GM23248 (cell line): ENCODE measurements around the gene AGPAT3.

ENCODE experiments used
- EZH2 ChIP-seq: fragments of 200-600 bp; sonication (generic); IDR thresholded peaks from 2 replicates; pipeline ENCODE4 v1.6.1; 2018; ENCODE audit warnings: antibody characterized with exemption, mild to moderate bottlenecking; ENCODE audit not compliant: insufficient read depth, poor library complexity, severe bottlenecking
- EZH2phosphoT487 ChIP-seq: fragments of 200-600 bp; sonication (generic); IDR thresholded peaks from 2 replicates; pipeline ENCODE4 v1.6.1; 2018; ENCODE audit warnings: antibody characterized with exemption, moderate library complexity, mild to moderate bottlenecking, low read depth; ENCODE audit not compliant: insufficient read depth

DNA sequence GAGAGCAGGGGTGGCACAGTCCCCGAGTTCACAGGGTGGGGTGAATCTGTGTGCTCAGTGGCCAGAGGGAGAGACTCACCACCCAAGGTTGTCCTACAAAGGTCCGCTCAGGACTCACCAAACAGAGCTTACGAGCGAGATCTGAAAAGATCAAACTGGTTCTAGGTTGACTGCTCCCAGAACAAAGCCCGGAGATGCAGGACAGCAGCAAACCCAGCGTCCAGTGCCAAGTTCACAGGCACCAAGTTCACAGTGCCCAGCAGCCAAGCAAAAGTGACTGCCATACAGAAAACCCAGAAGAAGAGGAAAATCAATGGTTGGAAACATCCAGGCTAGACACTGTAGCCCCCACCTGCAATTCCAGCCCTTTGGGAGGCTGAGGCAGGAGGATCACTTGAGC, 35.7 kb downstream of the AGPAT3 start:
- no peak for TF ChIP-seq EZH2phosphoT487
- TF ChIP-seq EZH2, result no peak
